GM12878 (cell line): ENCODE results near the gene ABCC11. TPM values are rescaled to one million over a fixed set of nuclear protein-coding genes. Genes with fewer than 3 reads are reported as not detected.

Experiments used
- ATAC-seq: fragments of 200-7000 bp; cut with Tn5 transposase; 3 replicates; pipeline ENCODE4 v1.9.1; 2020; ENCODE audit warnings: mild to moderate bottlenecking, moderate library complexity
- BruUV-seq: library from RNA; stranded (reverse); fragments of 400-500 nt; replicated peaks from 2 replicates; lab custom pipeline; 2021; lab: Mats Ljungman, UMichigan
- CTCF ChIA-PET: fragments of 300-600 bp; sonication (Branson Sonifier 250); formaldehyde crosslinking; extraction: SDS; loops from one replicate; lab custom pipeline; 2021; ENCODE audit warnings: inconsistent platforms; lab: Yijun Ruan, JAX
- POLR2A ChIA-PET: fragments of 350-600 bp; formaldehyde crosslinking; extraction: SDS; loops from one replicate; lab custom pipeline; 2021; ENCODE audit warnings: inconsistent platforms; lab: Charles Lee
- RAD21 ChIA-PET: fragments of 300-600 bp; sonication (Branson Sonifier 250); formaldehyde crosslinking; loops from one replicate; lab custom pipeline; 2023; ENCODE audit warnings: antibody characterized with exemption; ENCODE audit not compliant: unreplicated experiment; lab: Charles Lee
- SMC1A ChIA-PET: fragments of 300-600 bp; sonication (Branson Sonifier 250); formaldehyde crosslinking; loops from one replicate; lab custom pipeline; 2023; ENCODE audit not compliant: unreplicated experiment, uncharacterized antibody; lab: Charles Lee
- DNase-seq: peaks from one replicate; pipeline ENCODE4 v3.0.0-alpha.2; 2011; ENCODE audit warnings: low read depth, low spot score
- FAIRE-seq: peaks from 3 replicates; lab custom pipeline; 2011; peaks lifted over from hg19 to GRCh38; lab: Jason Lieb, UNC
- H2AFZ ChIP-seq: 2 replicates; pipeline ENCODE4 v1.6.0; 2011; ENCODE audit warnings: low read depth, low read length, control low read depth; ENCODE audit not compliant: control insufficient read depth
- H3K27ac ChIP-seq: 2 replicates; pipeline ENCODE4 v1.5.1; 2011; ENCODE audit warnings: control low read depth; ENCODE audit not compliant: control insufficient read depth, insufficient read depth
- H3K27me3 ChIP-seq, 2 experiments: replicated peaks in 1 of 2; 2 replicates each; pipeline versions ENCODE4 v1.6.0 to v1.6.1; 2011; ENCODE audit warnings: low read length in 1 of 2; ENCODE audit not compliant: control insufficient read depth in 2 of 2, insufficient read depth in 2 of 2
- H3K36me3 ChIP-seq, 2 experiments: 2 replicates each; pipeline ENCODE4 v1.5.1; 2011; ENCODE audit warnings: low read length in 1 of 2; ENCODE audit not compliant: control insufficient read depth in 2 of 2, insufficient read depth in 2 of 2
- H3K4me1 ChIP-seq: 2 replicates; pipeline ENCODE4 v1.6.1; 2011; ENCODE audit warnings: mild to moderate bottlenecking, low read length, moderate library complexity, mixed read lengths; ENCODE audit not compliant: control insufficient read depth, insufficient read depth
- H3K4me2 ChIP-seq: 2 replicates; pipeline ENCODE4 v1.6.0; 2011; ENCODE audit warnings: control low read depth; ENCODE audit not compliant: control insufficient read depth, insufficient read depth
- H3K4me3 ChIP-seq: fragments of 200-600 bp; sonication (generic); 2 replicates; pipeline ENCODE4 v1.5.1; 2016
- H3K79me2 ChIP-seq: 2 replicates; pipeline ENCODE4 v1.6.0; 2011; ENCODE audit warnings: low read length; ENCODE audit not compliant: control insufficient read depth, insufficient read depth
- H3K9ac ChIP-seq: 2 replicates; pipeline ENCODE4 v1.8.0; 2011; ENCODE audit warnings: low read length, control low read depth, mixed read lengths; ENCODE audit not compliant: control insufficient read depth, insufficient read depth
- H3K9me3 ChIP-seq: replicated peaks from 3 replicates; pipeline ENCODE4 v1.5.1; 2011; ENCODE audit warnings: mild to moderate bottlenecking, low read length; ENCODE audit not compliant: control insufficient read depth, insufficient read depth
- H4K20me1 ChIP-seq: 2 replicates; pipeline ENCODE4 v1.6.0; 2011; ENCODE audit not compliant: control insufficient read depth, insufficient read depth
- BACH1 ChIP-seq: fragments of 450-650 bp; IDR thresholded peaks from 2 replicates; pipeline ENCODE4 v1.6.1; 2017; ENCODE audit warnings: mild to moderate bottlenecking, borderline replicate concordance
- BCL11A ChIP-seq: IDR thresholded peaks from 2 replicates; pipeline ENCODE4 v1.6.1; 2011; ENCODE audit warnings: low read depth, low read length
- BCL3 ChIP-seq: IDR thresholded peaks from 2 replicates; pipeline ENCODE4 v1.6.1; 2011; ENCODE audit warnings: borderline replicate concordance, low read depth, mild to moderate bottlenecking, moderate library complexity, low read length; ENCODE audit not compliant: insufficient read depth, poor library complexity, severe bottlenecking
- CEBPB ChIP-seq, 2 experiments: fragments of 150-350 bp in 1 of 2; IDR thresholded peaks; 2 replicates each; pipeline ENCODE4 v1.6.1; 2012 to 2014; ENCODE audit warnings: low read depth in 2 of 2, low read length in 2 of 2, borderline replicate concordance in 1 of 2, inconsistent platforms in 1 of 2
- CEBPZ ChIP-seq: fragments of 150-350 bp; IDR thresholded peaks from 2 replicates; pipeline ENCODE4 v1.6.1; 2016; ENCODE audit warnings: low read depth, low read length
- CREB1 ChIP-seq: IDR thresholded peaks from 2 replicates; pipeline ENCODE4 v1.6.1; 2012; ENCODE audit warnings: low read depth, mild to moderate bottlenecking, inconsistent platforms
- CREM ChIP-seq: IDR thresholded peaks from 2 replicates; pipeline ENCODE4 v1.6.1; 2014; ENCODE audit warnings: antibody characterized with exemption, low read depth
- EED ChIP-seq: sonication (generic); IDR thresholded peaks from 2 replicates; pipeline ENCODE4 v1.6.1; 2016; ENCODE audit warnings: antibody characterized with exemption, low read depth
- EGR1 ChIP-seq, 2 experiments: IDR thresholded peaks; 1 replicate in 1 of 2; 2 replicates in 1 of 2; pipeline ENCODE4 v1.6.1; 2011 to 2012; ENCODE audit warnings: low read depth in 2 of 2, low read length in 2 of 2, borderline replicate concordance in 1 of 2, mild to moderate bottlenecking in 1 of 2, moderate library complexity in 1 of 2
- FOXM1 ChIP-seq: IDR thresholded peaks from 2 replicates; pipeline ENCODE4 v1.6.1; 2012; ENCODE audit warnings: low read depth, mild to moderate bottlenecking, inconsistent platforms, low read length, moderate library complexity
- GABPA ChIP-seq: IDR thresholded peaks from 2 replicates; pipeline ENCODE4 v1.6.1; 2014; ENCODE audit warnings: antibody characterized with exemption, low read depth, mild to moderate bottlenecking, inconsistent platforms
- IRF4 ChIP-seq: IDR thresholded peaks from 2 replicates; pipeline ENCODE4 v1.6.1; 2011; ENCODE audit warnings: low read depth, low read length
- MTA3 ChIP-seq: IDR thresholded peaks from 2 replicates; pipeline ENCODE4 v1.6.1; 2012; ENCODE audit warnings: low read length, inconsistent platforms, borderline replicate concordance
- PML ChIP-seq: IDR thresholded peaks from 2 replicates; pipeline ENCODE4 v1.6.1; 2012; ENCODE audit warnings: low read length, inconsistent platforms
- RELA ChIP-seq: fragments of 450-650 bp; IDR thresholded peaks from 2 replicates; pipeline ENCODE4 v1.8.0; 2014; ENCODE audit warnings: borderline replicate concordance; ENCODE audit not compliant: partially characterized antibody
- RUNX3 ChIP-seq: IDR thresholded peaks from 2 replicates; pipeline ENCODE4 v1.6.1; 2012; ENCODE audit warnings: low read length, inconsistent platforms
- STAT1 ChIP-seq: fragments of 450-650 bp; conservative IDR thresholded peaks from 2 replicates; pipeline ENCODE4 v1.6.1; 2014; ENCODE audit warnings: antibody characterized with exemption, mild to moderate bottlenecking
- TCF3 ChIP-seq: IDR thresholded peaks from 2 replicates; pipeline ENCODE4 v1.6.1; 2012; ENCODE audit warnings: low read depth, mild to moderate bottlenecking, low read length, borderline replicate concordance; ENCODE audit not compliant: insufficient read depth
- YY1 ChIP-seq: IDR thresholded peaks from 2 replicates; pipeline ENCODE4 v1.6.1; 2011; ENCODE audit warnings: low read depth, mild to moderate bottlenecking, low read length
- ZBED1 ChIP-seq: IDR thresholded peaks from 2 replicates; pipeline ENCODE4 v1.6.1; 2016; ENCODE audit warnings: borderline replicate concordance
- WGBS: methylation state at CpG from one replicate; pipeline ENCODE4 v1.1.6; 2016; ENCODE audit warnings: low lambda C conversion rate; ENCODE audit not compliant: insufficient replicate concordance, insufficient coverage; ENCODE audit errors: missing lambda C conversion rate; 5-methylcytosine and 5-hydroxymethylcytosine counted together
- in situ Hi-C: fragments of 300-500 bp; cut with MboI; formaldehyde crosslinking; loops from 9 replicates; pipeline ENCODE4 v1.14.3; 2018; ENCODE audit warnings: mixed read lengths
- intact Hi-C: fragments of 100-400 bp; cut with micrococcal nuclease; formaldehyde crosslinking; loops from one replicate; pipeline ENCODE4 v1.14.2; 2022; ENCODE audit not compliant: unreplicated experiment
- polyA plus RNA-seq, 11 experiments: library from polyadenylated mRNA; depleted of rRNA in 4 of 11; unstranded in 6 of 11; stranded (reverse) in 5 of 11; fragments of >200 nt; fragmentation: Nextera tagmentation in 4 of 11; fragmentation: Illumina TruSeq in 1 of 11; extraction: Ambion mirVana in 4 of 11; extraction: Trizol in 1 of 11; gene quantifications; 1 replicate in 1 of 11; 2 replicates in 10 of 11; pipeline versions ENCODE4 v1.2.1 to v1.2.3, GENCODE V29; 2011 to 2016; ENCODE audit warnings: inconsistent platforms in 2 of 11, missing spikeins in 2 of 11, low read depth in 1 of 11
- total RNA-seq, 4 experiments: library from RNA; depleted of rRNA in 3 of 4; stranded (reverse); fragments of >200 nt in 3 of 4; fragmentation: Illumina TruSeq in 1 of 4; extraction: Trizol in 1 of 4; gene quantifications; 2 replicates each; pipeline versions ENCODE4 v1.2.1 to v1.2.3, GENCODE V29; 2013 to 2021

The ABCC11 gene
- total and polyA plus RNA-seq, 10 of the 15 experiments (the other 5 are each of a cell fraction or from before 2014, with no cell fraction given) = 0.04 to 0.20 (median 0.10) TPM; not detected in 6

GRCh38 chr16:48123104-48123788 is 124.1 kb downstream of the ABCC11 start:
- no peak overlapping the region for H3K4me3 ChIP-seq
- in situ Hi-C loops (no loop called here), intact Hi-C loops (no loop called here)
- no peaks in the 10 kb centered on the region for H3K79me2 ChIP-seq
- BruUV-seq = no TSS peak
- H3K27ac ChIP-seq = no peak overlapping the region
- FAIRE-seq = no peak
- no peak overlapping the region for H2AFZ ChIP-seq
- ATAC-seq = peak; percentile 80
- H3K4me1 ChIP-seq = no peaks in the 10 kb centered on the region; the same call in 1 of the 2 replicates
- ChIA-PET SMC1A (interaction anchor here (0.8 to 1.2 kb wide), 5 partner anchors 9 to 73 kb away, joined by 3 to 5 read pairs (median 3); no protein-coding TSS in a partner anchor), RAD21 (interaction anchor here (0.6 kb wide), 1 partner anchor 166 kb away, joined by 3 read pairs; no protein-coding TSS in a partner anchor), POLR2A (no interaction called here), CTCF (interaction anchor here (1.2 to 2.1 kb wide), 3 partner anchors 34 to 250 kb away, joined by 3 to 5 read pairs (median 4); no protein-coding TSS in a partner anchor)
- H4K20me1 ChIP-seq = no peaks in the 10 kb centered on the region
- H3K36me3 ChIP-seq = no peaks in the 10 kb centered on the region
- no peak overlapping the region for H3K9ac ChIP-seq
- no peak overlapping the region for H3K4me2 ChIP-seq
- no peaks in the 10 kb centered on the region for H3K9me3 ChIP-seq
- no peaks in the 10 kb centered on the region for H3K27me3 ChIP-seq
- WGBS = 3% methylated on average over 5 of the region's 5 CpGs
- no peak for DNase-seq
- TF ChIP-seq STAT1 (no peak), ZBED1 (peak; percentile 80; the same call in 1 of the 2 replicates), CEBPB (IDR thresholded peaks at IDR 0.05; ENCODE audit: borderline replicate concordance in 1 of 2, low read depth in 2 of 2, low read length in 2 of 2) (no peak), CREB1 (0 out of 2 replicates have a peak, but pooled peaks have one; percentile 36), PML (peak; percentile 54; the same call in 1 of the 2 replicates), MTA3 (no peak), BCL3 (peak; percentile 89), RUNX3 (peak; percentile 73; the same call in 1 of the 2 replicates), EGR1 (IDR thresholded peaks at IDR 0.05; ENCODE audit: borderline replicate concordance in 1 of 2, low read depth in 2 of 2, low read length in 2 of 2) (peak in 1 of 2 experiments; percentile 81; a peak in 1 of 3 replicates), TCF3 (0 out of 2 replicates have a peak, but pooled peaks have one; percentile 30), EED (peak; percentile 88), FOXM1 (peak; percentile 37; the same call in 1 of the 2 replicates), RELA (no peak), GABPA (0 out of 2 replicates have a peak, but pooled peaks have one; percentile 23), YY1 (0 out of 2 replicates have a peak, but pooled peaks have one; percentile 65), BACH1 (peak; percentile 94), IRF4 (peak; percentile 49; the same call in 1 of the 2 replicates), BCL11A (peak; percentile 52; the same call in 1 of the 2 replicates), CREM (peak; percentile 55; the same call in 1 of the 2 replicates), CEBPZ (no peak)
